GM12878 (cell line): Measurements from ENCODE around the gene CCDC136.

ENCODE experiments used
- CTCF ChIP-seq, 3 experiments: IDR thresholded peaks in 2 of 3; conservative IDR thresholded peaks in 1 of 3; 2 replicates each; pipeline ENCODE4 v1.5.1; 2011; ENCODE audit warnings: low read depth in 3 of 3, low read length in 3 of 3, mild to moderate bottlenecking in 3 of 3, control low read depth in 2 of 3, moderate library complexity in 2 of 3, inconsistent platforms in 1 of 3, mixed read lengths in 1 of 3; ENCODE audit not compliant: control insufficient read depth in 2 of 3, insufficient read depth in 1 of 3; ENCODE audit errors: extremely low read depth in 1 of 3
- NR2C2 ChIP-seq: IDR thresholded peaks from 2 replicates; pipeline ENCODE4 v1.6.1; 2011; ENCODE audit warnings: borderline replicate concordance, low read depth; ENCODE audit not compliant: control insufficient read depth, insufficient read length
- PML ChIP-seq: IDR thresholded peaks from 2 replicates; pipeline ENCODE4 v1.6.1; 2012; ENCODE audit warnings: low read length, inconsistent platforms
- POLR2A ChIP-seq: IDR thresholded peaks from 2 replicates; pipeline ENCODE4 v1.6.1; 2011; ENCODE audit warnings: low read depth, mild to moderate bottlenecking, low read length
- RBBP5 ChIP-seq: fragments of 200-600 bp; sonication (generic); conservative IDR thresholded peaks from 2 replicates; pipeline ENCODE4 v1.6.1; 2016
- RELA ChIP-seq: fragments of 450-650 bp; IDR thresholded peaks from 2 replicates; pipeline ENCODE4 v1.8.0; 2014; ENCODE audit warnings: borderline replicate concordance; ENCODE audit not compliant: partially characterized antibody
- SPI1 ChIP-seq: IDR thresholded peaks from 2 replicates; pipeline ENCODE4 v1.6.1; 2011; ENCODE audit warnings: low read depth, mild to moderate bottlenecking, low read length, moderate library complexity, borderline replicate concordance; ENCODE audit not compliant: insufficient read depth

GRCh38 chr7:128744366-128744905 is 47.3 kb upstream of the CCDC136 start:
- no peak for TF ChIP-seq POLR2A
- TF ChIP-seq CTCF (IDR thresholded peaks at IDR 0.05 in 2 of 3, conservative IDR thresholded peaks at IDR 0.05 in 1 of 3; ENCODE audit: control insufficient read depth in 2 of 3, extremely low read depth in 1 of 3, insufficient read depth in 1 of 3, low read depth in 3 of 3, low read length in 3 of 3) = no peak
- TF ChIP-seq NR2C2 = no peak
- TF ChIP-seq RELA = no peak
- TF ChIP-seq PML = no peak
- TF ChIP-seq SPI1 = no peak
- TF ChIP-seq RBBP5 = no peak
